Endodermal cell (in vitro differentiated cells): ENCODE data around the gene GJB2. TPM values are rescaled to one million over a fixed set of nuclear protein-coding genes. Genes with fewer than 3 reads are reported as not detected.

Source experiments
- DNase-seq: peaks from one replicate; pipeline ENCODE4 v3.0.0-alpha.2; 2017
- H3K27ac ChIP-seq: 2 replicates; pipeline ENCODE4 v1.5.1; 2013; ENCODE audit warnings: mild to moderate bottlenecking, low read depth, low read length, moderate library complexity
- H3K27me3 ChIP-seq: 2 replicates; pipeline ENCODE4 v1.6.1; 2013; ENCODE audit warnings: mild to moderate bottlenecking, low read length, moderate library complexity; ENCODE audit not compliant: insufficient read depth, control insufficient read depth, poor library complexity, severe bottlenecking
- H3K36me3 ChIP-seq: 2 replicates; pipeline ENCODE4 v1.7.0; 2013; ENCODE audit warnings: mild to moderate bottlenecking, low read length, moderate library complexity; ENCODE audit not compliant: control insufficient read depth, insufficient read depth
- H3K4me1 ChIP-seq: one replicate; pipeline ENCODE4 v1.7.0; 2013; ENCODE audit warnings: low read length; ENCODE audit not compliant: control insufficient read depth, insufficient read depth
- H3K4me3 ChIP-seq: 2 replicates; pipeline ENCODE4 v1.5.1; 2013; ENCODE audit warnings: mild to moderate bottlenecking, low read length, moderate library complexity
- H3K9ac ChIP-seq: 2 replicates; pipeline ENCODE4 v1.6.1; 2013; ENCODE audit warnings: mild to moderate bottlenecking, low read length, moderate library complexity; ENCODE audit not compliant: poor library complexity, severe bottlenecking; ENCODE audit errors: extremely low read depth
- H3K9me3 ChIP-seq: 2 replicates; pipeline ENCODE4 v1.6.1; 2013; ENCODE audit warnings: mild to moderate bottlenecking, low read length, moderate library complexity; ENCODE audit not compliant: control insufficient read depth
- H3K27ac Mint-ChIP-seq: 2 replicates; pipeline ENCODE4 v1.8.0; 2020; ENCODE audit warnings: mixed read lengths
- H3K27me3 Mint-ChIP-seq: 2 replicates; pipeline ENCODE4 v1.8.0; 2021; ENCODE audit warnings: mild to moderate bottlenecking, mixed read lengths; ENCODE audit not compliant: insufficient read depth
- H3K36me3 Mint-ChIP-seq: 2 replicates; pipeline ENCODE4 v1.8.0; 2020; ENCODE audit warnings: low read depth, mixed read lengths
- H3K4me1 Mint-ChIP-seq: 2 replicates; pipeline ENCODE4 v1.8.0; 2020; ENCODE audit warnings: mixed read lengths
- H3K4me3 Mint-ChIP-seq: 2 replicates; pipeline ENCODE4 v1.8.0; 2020; ENCODE audit warnings: mild to moderate bottlenecking, moderate library complexity, mixed read lengths
- H3K9me3 Mint-ChIP-seq: 2 replicates; pipeline ENCODE4 v1.8.0; 2020; ENCODE audit warnings: mild to moderate bottlenecking, mixed read lengths
- WGBS, 2 experiments: methylation state at CpG; one replicate each; pipeline versions ENCODE4 v1.1.5 to v1.1.7; 2013; ENCODE audit warnings: missing lambda C conversion rate in 2 of 2, mixed read lengths in 1 of 2; ENCODE audit not compliant: insufficient coverage in 1 of 2, insufficient read length in 1 of 2; 5-methylcytosine and 5-hydroxymethylcytosine counted together
- total RNA-seq, 2 donors: library from RNA; stranded (reverse); fragmentation: NEBNext Ultra II Directional in 1 of 2; extraction: Animal tissue kit (Norgen Biotek cat#: 25700) in 1 of 2; gene quantifications; 2 replicates in 1 of 2; 3 replicates in 1 of 2; pipeline ENCODE4 v1.2.1, GENCODE V29; 2021
- TF ChIP-seq, protein P1 (sequence below): fragments of 200-600 bp; sonication (generic); conservative IDR thresholded peaks from 2 replicates; pipeline ENCODE4 v1.5.0; 2021; ENCODE audit warnings: antibody characterized with exemption, mild to moderate bottlenecking

Gene GJB2
- total RNA-seq, 2 donors from 2014 or later: 0.26 to 0.82 TPM

DNA sequence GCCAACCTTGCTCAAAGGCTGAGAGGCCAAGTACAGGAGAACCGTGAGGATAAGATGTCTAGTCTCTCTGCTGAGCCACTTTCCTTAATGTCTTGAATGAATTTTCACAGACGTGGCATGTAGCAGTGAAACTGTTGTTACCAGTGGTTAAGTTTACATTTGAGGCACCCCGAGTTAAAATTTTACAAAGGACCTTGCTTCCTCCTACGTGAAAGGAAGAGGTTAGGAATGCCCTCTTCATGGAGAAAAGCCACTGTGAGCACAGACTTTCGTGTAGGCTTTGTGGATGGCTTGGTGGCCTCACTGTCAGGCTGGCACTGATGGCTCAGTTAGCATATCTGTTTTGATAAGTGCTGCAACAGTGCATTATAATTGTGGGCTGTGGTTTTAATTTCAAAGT, 2.7 kb downstream of the GJB2 start:
- Histone ChIP-seq H3K9me3 (no peaks in the 10 kb centered on the region), H3K9ac (no peak overlapping the region), H3K27me3 (peaks cover 77% of the 10 kb centered on the region), H3K4me3 (no peak overlapping the region), H3K36me3 (no peaks in the 10 kb centered on the region), H3K4me1 (peaks cover 8% of the 10 kb centered on the region), H3K27ac (no peak overlapping the region)
- Mint-ChIP-seq H3K4me1 (peaks cover 20% of the 10 kb centered on the region), H3K27ac (no peak overlapping the region), H3K4me3 (no peak overlapping the region), H3K27me3 (peaks cover 74% of the 10 kb centered on the region), H3K9me3 (no peaks in the 10 kb centered on the region), H3K36me3 (no peaks in the 10 kb centered on the region)
- WGBS, 2 experiments: 87 to 89% methylated on average over 5 of the region's 5 CpGs
- TF ChIP-seq, protein P1, sequence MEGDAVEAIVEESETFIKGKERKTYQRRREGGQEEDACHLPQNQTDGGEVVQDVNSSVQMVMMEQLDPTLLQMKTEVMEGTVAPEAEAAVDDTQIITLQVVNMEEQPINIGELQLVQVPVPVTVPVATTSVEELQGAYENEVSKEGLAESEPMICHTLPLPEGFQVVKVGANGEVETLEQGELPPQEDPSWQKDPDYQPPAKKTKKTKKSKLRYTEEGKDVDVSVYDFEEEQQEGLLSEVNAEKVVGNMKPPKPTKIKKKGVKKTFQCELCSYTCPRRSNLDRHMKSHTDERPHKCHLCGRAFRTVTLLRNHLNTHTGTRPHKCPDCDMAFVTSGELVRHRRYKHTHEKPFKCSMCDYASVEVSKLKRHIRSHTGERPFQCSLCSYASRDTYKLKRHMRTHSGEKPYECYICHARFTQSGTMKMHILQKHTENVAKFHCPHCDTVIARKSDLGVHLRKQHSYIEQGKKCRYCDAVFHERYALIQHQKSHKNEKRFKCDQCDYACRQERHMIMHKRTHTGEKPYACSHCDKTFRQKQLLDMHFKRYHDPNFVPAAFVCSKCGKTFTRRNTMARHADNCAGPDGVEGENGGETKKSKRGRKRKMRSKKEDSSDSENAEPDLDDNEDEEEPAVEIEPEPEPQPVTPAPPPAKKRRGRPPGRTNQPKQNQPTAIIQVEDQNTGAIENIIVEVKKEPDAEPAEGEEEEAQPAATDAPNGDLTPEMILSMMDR: no peak
- DNase-seq: no peak

DNA sequence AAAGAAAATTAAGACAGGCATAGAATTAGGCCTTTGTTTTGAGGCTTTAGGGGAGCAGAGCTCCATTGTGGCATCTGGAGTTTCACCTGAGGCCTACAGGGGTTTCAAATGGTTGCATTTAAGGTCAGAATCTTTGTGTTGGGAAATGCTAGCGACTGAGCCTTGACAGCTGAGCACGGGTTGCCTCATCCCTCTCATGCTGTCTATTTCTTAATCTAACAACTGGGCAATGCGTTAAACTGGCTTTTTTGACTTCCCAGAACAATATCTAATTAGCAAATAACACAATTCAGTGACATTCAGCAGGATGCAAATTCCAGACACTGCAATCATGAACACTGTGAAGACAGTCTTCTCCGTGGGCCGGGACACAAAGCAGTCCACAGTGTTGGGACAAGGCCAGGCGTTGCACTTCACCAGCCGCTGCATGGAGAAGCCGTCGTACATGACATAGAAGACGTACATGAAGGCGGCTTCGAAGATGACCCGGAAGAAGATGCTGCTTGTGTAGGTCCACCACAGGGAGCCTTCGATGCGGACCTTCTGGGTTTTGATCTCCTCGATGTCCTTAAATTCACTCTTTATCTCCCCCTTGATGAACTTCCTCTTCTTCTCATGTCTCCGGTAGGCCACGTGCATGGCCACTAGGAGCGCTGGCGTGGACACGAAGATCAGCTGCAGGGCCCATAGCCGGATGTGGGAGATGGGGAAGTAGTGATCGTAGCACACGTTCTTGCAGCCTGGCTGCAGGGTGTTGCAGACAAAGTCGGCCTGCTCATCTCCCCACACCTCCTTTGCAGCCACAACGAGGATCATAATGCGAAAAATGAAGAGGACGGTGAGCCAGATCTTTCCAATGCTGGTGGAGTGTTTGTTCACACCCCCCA, 3.8 kb downstream of the GJB2 start:
- Histone ChIP-seq H3K9me3 (no peaks in the 10 kb centered on the region), H3K4me1 (peaks cover 7% of the 10 kb centered on the region), H3K4me3 (no peak overlapping the region), H3K36me3 (no peaks in the 10 kb centered on the region), H3K27me3 (peaks cover 65% of the 10 kb centered on the region), H3K9ac (no peak overlapping the region), H3K27ac (no peak overlapping the region)
- DNase-seq: peak; percentile 82
- Mint-ChIP-seq H3K9me3 (no peaks in the 10 kb centered on the region), H3K27ac (no peak overlapping the region), H3K36me3 (no peaks in the 10 kb centered on the region), H3K4me3 (no peak overlapping the region), H3K27me3 (peaks cover 62% of the 10 kb centered on the region), H3K4me1 (peaks cover 15% of the 10 kb centered on the region)
- TF ChIP-seq, protein P1: peak; percentile 66
- 90% methylated on average over 20 to 28 of the region's 28 CpGs for WGBS, 2 experiments

DNA sequence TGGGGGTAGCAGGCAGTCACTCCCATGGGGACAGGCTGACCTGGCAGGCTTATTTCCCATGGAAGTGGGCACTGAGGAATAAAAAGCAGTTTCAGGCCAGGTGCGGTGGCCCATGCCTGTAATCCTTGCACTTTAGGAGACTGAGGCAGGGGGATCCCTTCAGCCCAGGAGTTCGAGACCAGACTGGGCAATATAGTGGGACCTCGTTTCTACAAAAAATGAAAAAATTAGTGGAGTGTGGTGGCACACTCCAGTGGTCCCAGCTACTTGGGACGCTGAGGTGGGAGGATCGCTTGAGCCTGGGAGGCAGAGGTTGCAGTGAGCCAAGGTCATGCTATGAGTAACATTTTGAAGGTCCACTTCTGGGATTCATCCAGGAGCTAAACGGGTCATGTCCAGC, 6.0 kb downstream of the GJB2 start:
- 83 to 90% methylated on average over 5 to 6 of the region's 6 CpGs for WGBS, 2 experiments
- peaks cover 10% of the 10 kb centered on the region for H3K4me1 Mint-ChIP-seq

More for the DNA sequence above, 6.0 kb downstream of the GJB2 start:
- no peak overlapping the region for H3K4me3 Mint-ChIP-seq
- H3K27ac Mint-ChIP-seq: no peak overlapping the region
- peaks cover 54% of the 10 kb centered on the region for H3K27me3 Mint-ChIP-seq
- Histone ChIP-seq H3K4me1 (no peaks in the 10 kb centered on the region), H3K27ac (no peak overlapping the region), H3K9me3 (no peaks in the 10 kb centered on the region), H3K4me3 (no peak overlapping the region), H3K9ac (no peak overlapping the region), H3K27me3 (peaks cover 44% of the 10 kb centered on the region), H3K36me3 (no peaks in the 10 kb centered on the region)
- no peaks in the 10 kb centered on the region for H3K36me3 Mint-ChIP-seq
- no peaks in the 10 kb centered on the region for H3K9me3 Mint-ChIP-seq
- TF ChIP-seq, protein P1: no peak
- DNase-seq: no peak
